ENCODE results near the gene B3GLCT. TPM values are rescaled to one million over a fixed set of nuclear protein-coding genes. Genes with fewer than 3 reads are reported as not detected.

B3GLCT gene
- total RNA-seq, 1 donor from 2014 or later = 3.6 TPM

DNA sequence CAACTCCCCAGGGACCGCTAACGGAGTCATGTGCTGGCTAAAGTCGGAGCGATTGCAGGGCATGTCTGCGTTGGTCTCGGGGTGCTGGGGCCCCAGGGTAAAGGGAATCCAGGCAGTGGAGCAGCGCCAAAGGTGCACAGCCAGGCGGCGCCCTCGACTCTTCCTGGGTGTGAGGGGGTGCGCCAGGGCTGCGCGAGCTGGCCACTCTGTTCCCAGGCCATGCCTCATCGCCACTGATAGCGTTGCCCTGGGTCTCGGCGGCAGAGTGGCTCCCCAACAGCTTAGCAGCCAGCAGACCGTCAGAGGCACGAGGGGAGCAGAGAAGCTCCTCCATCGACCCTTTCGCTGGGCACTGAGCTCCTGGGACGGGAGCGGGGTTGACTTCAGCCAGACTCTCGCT, 152.7 kb downstream of the B3GLCT start:
- no peak for ATAC-seq

DNA sequence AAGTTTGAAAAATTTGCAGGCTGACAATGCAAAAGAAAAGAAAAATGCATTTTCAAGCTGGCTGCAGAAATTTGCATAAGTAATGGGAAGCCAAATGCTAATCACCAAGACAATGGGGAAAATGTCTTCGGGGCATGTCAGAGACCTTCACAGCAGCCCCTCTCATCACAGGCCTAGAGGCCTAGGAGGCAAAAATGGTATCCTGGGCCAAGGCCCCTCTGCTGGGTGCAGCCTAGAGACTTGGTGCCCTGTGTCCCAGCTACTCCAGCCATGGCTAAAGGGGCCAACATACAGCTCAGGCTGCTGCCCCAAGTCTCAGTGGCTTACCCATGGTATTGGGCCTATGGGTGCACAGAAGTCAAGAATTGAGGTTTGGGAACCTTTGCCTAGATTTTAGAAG, 155.2 kb downstream of the B3GLCT start:
- ATAC-seq = no peak

- no peak for ATAC-seq
These were observed 157.2 kb downstream of the B3GLCT start for GRCh38 chr13:31356991-31357390.

- no peak for ATAC-seq
These were observed 157.8 kb downstream of the B3GLCT start for GRCh38 chr13:31357581-31357980.

GRCh38 chr13:31361673-31362072, 161.9 kb downstream of the B3GLCT start:
- peak; percentile 67 for ATAC-seq

- no peak for ATAC-seq
These were observed 165.9 kb downstream of the B3GLCT start for GRCh38 chr13:31365630-31366029.

GRCh38 chr13:31367410-31367809, 167.6 kb downstream of the B3GLCT start:
- no peak for ATAC-seq

DNA sequence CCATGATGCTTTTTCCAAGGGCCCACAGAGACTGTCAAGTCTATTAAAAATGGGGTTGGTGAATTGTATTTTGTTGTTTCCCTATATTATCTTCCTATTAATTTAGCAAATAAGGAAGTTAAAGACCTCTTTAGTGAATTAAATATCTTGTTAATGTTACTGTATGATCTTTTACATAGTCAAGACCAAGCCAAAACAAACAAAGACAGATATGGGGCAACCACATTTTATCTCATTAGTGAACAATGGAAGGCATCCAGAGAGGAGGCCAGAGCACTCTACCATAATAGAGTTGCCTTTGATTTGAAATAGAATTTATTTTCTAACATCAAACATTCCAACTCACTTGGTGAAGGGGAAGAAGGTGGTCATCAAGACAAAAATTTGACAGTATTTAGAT, 169.4 kb downstream of the B3GLCT start:
- no peak for ATAC-seq

GRCh38 chr13:31372454-31372853, 172.7 kb downstream of the B3GLCT start:
- no peak for ATAC-seq

DNA sequence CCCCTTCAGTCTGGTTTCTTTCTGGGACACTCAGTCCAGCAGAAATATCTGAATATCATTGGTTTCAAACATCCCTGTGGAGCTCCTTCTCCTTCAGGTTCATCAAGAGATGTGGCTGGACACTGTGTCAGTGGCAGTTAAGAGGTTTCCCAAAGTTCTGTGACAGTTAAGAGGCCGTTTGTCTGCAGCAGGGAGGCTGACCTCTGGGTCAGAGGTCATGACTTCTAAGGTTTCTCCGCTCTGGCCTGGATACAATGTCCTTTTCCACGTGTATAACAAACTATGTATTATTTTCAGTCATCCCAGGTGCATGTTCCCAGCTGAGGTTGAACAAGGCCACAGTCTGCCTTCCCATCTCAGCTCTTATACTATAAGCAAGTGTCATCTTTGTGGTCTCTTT, 174.9 kb downstream of the B3GLCT start:
- ATAC-seq = no peak

DNA sequence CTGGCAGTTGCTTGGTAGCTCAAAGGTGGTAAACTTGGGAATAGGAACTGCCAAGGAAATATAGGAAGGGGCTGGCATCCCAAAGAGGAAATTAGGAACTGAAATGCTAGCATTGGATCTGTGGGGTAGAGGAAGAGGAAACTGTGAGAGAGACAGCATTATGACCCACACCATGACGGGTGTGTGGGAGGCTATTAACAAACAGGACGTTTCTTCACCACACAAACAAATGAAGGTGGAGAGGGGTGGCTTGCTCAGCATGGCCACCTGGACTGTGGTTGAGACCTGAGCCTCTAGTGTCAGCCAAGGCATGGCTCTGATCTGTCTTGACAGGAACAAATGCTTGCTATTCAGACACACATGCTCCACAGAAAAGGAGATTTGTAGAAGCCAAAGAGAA, 178.2 kb downstream of the B3GLCT start:
- ATAC-seq = peak; percentile 33

GRCh38 chr13:31380715-31381114, 180.9 kb downstream of the B3GLCT start:
- ATAC-seq = no peak

Other genes with a start within 250 kb of the B3GLCT start
- gene HSPH1, start 38.1 kb upstream of the B3GLCT start, total RNA-seq = 61.5 TPM